Liver (tissue), 9 donors: ENCODE results near the gene CBLC. TPM values are rescaled to one million over a fixed set of nuclear protein-coding genes. Genes with fewer than 3 reads are reported as not detected.

Experiments
- DNase-seq: peaks from one replicate; pipeline ENCODE4 v3.0.0-alpha.2; 2017; ENCODE audit warnings: low spot score
- H3K27ac ChIP-seq, 2 donors: one replicate each; pipeline ENCODE4 v1.7.0; 2013; ENCODE audit warnings: inconsistent platforms in 2 of 2, low read length in 2 of 2, control low read depth in 1 of 2, low read depth in 1 of 2, mild to moderate bottlenecking in 1 of 2
- H3K27me3 ChIP-seq, 4 donors: one replicate each; pipeline versions ENCODE4 v1.6.1 to v1.7.0; 2013; ENCODE audit warnings: low read length in 3 of 4, inconsistent platforms in 1 of 4, mild to moderate bottlenecking in 1 of 4, moderate library complexity in 1 of 4; ENCODE audit not compliant: control insufficient read depth in 4 of 4, insufficient read depth in 4 of 4
- H3K36me3 ChIP-seq, 4 donors: one replicate each; pipeline versions ENCODE4 v1.6.1 to v1.7.0; 2013; ENCODE audit warnings: low read length in 3 of 4, mild to moderate bottlenecking in 3 of 4, low read depth in 1 of 4, moderate library complexity in 1 of 4; ENCODE audit not compliant: control insufficient read depth in 4 of 4, insufficient read depth in 3 of 4
- H3K4me1 ChIP-seq, 4 donors: one replicate each; pipeline versions ENCODE4 v1.6.1 to v1.7.0; 2013; ENCODE audit warnings: low read length in 3 of 4, mild to moderate bottlenecking in 3 of 4, moderate library complexity in 1 of 4; ENCODE audit not compliant: control insufficient read depth in 4 of 4, insufficient read depth in 4 of 4
- H3K4me3 ChIP-seq, 3 donors: one replicate each; pipeline versions ENCODE4 v1.6.1 to v1.7.0; 2013; ENCODE audit warnings: low read length in 3 of 3, control low read depth in 1 of 3, low read depth in 1 of 3, mild to moderate bottlenecking in 1 of 3
- H3K9ac ChIP-seq, 2 donors: one replicate each; pipeline ENCODE4 v1.7.0; 2013; ENCODE audit warnings: low read length in 2 of 2, mild to moderate bottlenecking in 2 of 2, moderate library complexity in 2 of 2, control low read depth in 1 of 2, low read depth in 1 of 2
- H3K9me3 ChIP-seq, 4 donors: one replicate each; pipeline versions ENCODE4 v1.6.1 to v1.7.0; 2013; ENCODE audit warnings: low read length in 3 of 4; ENCODE audit not compliant: control insufficient read depth in 4 of 4
- ATF3 ChIP-seq: IDR thresholded peaks from 2 replicates; pipeline ENCODE4 v1.6.1; 2016; ENCODE audit warnings: antibody characterized with exemption
- EGR1 ChIP-seq, 2 donors: IDR thresholded peaks; 2 replicates each; pipeline ENCODE4 v1.6.1; 2016 to 2018; ENCODE audit warnings: antibody characterized with exemption in 2 of 2, low read depth in 2 of 2
- FOXA1 ChIP-seq: IDR thresholded peaks from 2 replicates; pipeline ENCODE4 v1.6.1; 2016; ENCODE audit warnings: antibody characterized with exemption
- FOXA2 ChIP-seq: IDR thresholded peaks from 2 replicates; pipeline ENCODE4 v1.6.1; 2016; ENCODE audit warnings: antibody characterized with exemption
- GABPA ChIP-seq, 2 donors: IDR thresholded peaks in 1 of 2; conservative IDR thresholded peaks in 1 of 2; 2 replicates each; pipeline ENCODE4 v1.6.1; 2016; ENCODE audit warnings: antibody characterized with exemption in 2 of 2, mild to moderate bottlenecking in 1 of 2, moderate library complexity in 1 of 2
- HNF4G ChIP-seq: IDR thresholded peaks from 2 replicates; pipeline ENCODE4 v1.6.1; 2016; ENCODE audit warnings: antibody characterized with exemption
- JUND ChIP-seq, 2 donors: IDR thresholded peaks; 2 replicates each; pipeline ENCODE4 v1.6.1; 2016; ENCODE audit warnings: antibody characterized with exemption in 2 of 2
- MAX ChIP-seq: IDR thresholded peaks from 2 replicates; pipeline ENCODE4 v1.6.1; 2016; ENCODE audit warnings: antibody characterized with exemption
- NR2F2 ChIP-seq: IDR thresholded peaks from 2 replicates; pipeline ENCODE4 v1.6.1; 2016; ENCODE audit warnings: antibody characterized with exemption
- RAD21 ChIP-seq, 2 donors: IDR thresholded peaks; 2 replicates each; pipeline ENCODE4 v1.6.1; 2016; ENCODE audit warnings: antibody characterized with exemption in 2 of 2, mild to moderate bottlenecking in 2 of 2
- REST ChIP-seq: IDR thresholded peaks from 2 replicates; pipeline ENCODE4 v1.6.1; 2016; ENCODE audit warnings: antibody characterized with exemption, mild to moderate bottlenecking
- RXRA ChIP-seq, 2 donors: IDR thresholded peaks; 2 replicates each; pipeline ENCODE4 v1.6.1; 2017 to 2018; ENCODE audit warnings: antibody characterized with exemption in 2 of 2, mild to moderate bottlenecking in 1 of 2
- SP1 ChIP-seq: IDR thresholded peaks from 2 replicates; pipeline ENCODE4 v1.6.1; 2018; ENCODE audit warnings: antibody characterized with exemption, mild to moderate bottlenecking
- TAF1 ChIP-seq: conservative IDR thresholded peaks from 2 replicates; pipeline ENCODE4 v1.6.1; 2016; ENCODE audit warnings: antibody characterized with exemption, mild to moderate bottlenecking
- ZBTB33 ChIP-seq: IDR thresholded peaks from 2 replicates; pipeline ENCODE4 v1.6.1; 2016; ENCODE audit warnings: antibody characterized with exemption
- WGBS: extraction: QIAGEN DNeasy Blood & Tissue Kit; methylation state at CpG from one replicate; pipeline ENCODE4 v1.1.7; 2013; 5-methylcytosine and 5-hydroxymethylcytosine counted together
- polyA plus RNA-seq, 2 donors: library from polyadenylated mRNA; stranded (reverse) in 1 of 2; unstranded in 1 of 2; fragments of 200-250 nt in 1 of 2; fragments of >200 nt in 1 of 2; fragmentation: Nextera tagmentation in 1 of 2; extraction: Ambion mirVana in 1 of 2; gene quantifications; one replicate each; pipeline versions ENCODE4 v1.2.1 to v1.2.3, GENCODE V29; 2013 to 2015
- total RNA-seq, 2 donors: library from RNA; depleted of rRNA; stranded (reverse); fragments of >200 nt; gene quantifications; one replicate each; pipeline ENCODE4 v1.2.3, GENCODE V29; 2014
- donor health status: healthy.
- donor health status: healthy.
- donor health status: healthy.
- donor health status: healthy.
- donor health status: healthy.

Gene CBLC
- total and polyA plus RNA-seq, 4 donors: 2.1 to 14.0 (median 8.8) TPM

GRCh38 chr19:44747739-44748425 is 29.8 kb upstream of the CBLC start:
- WGBS: under 1% methylated on average over 26 of the region's 26 CpGs
- peak overlapping the region; percentile 74 to 93 (median 83) for H3K4me3 ChIP-seq
- H3K9ac ChIP-seq: peak overlapping the region; percentile 64 to 94
- no peak for DNase-seq
- H3K36me3 ChIP-seq: peaks cover 5 to 17% (median 9%) of the 10 kb centered on the region in 4 donors
- no peaks in the 10 kb centered on the region for H3K9me3 ChIP-seq
- H3K27me3 ChIP-seq: no peaks in the 10 kb centered on the region
- peaks cover 20 to 67% (median 44%) of the 10 kb centered on the region in 4 donors for H3K4me1 ChIP-seq
- peak in 1 of 2 donors; percentile 1 for TF ChIP-seq EGR1 (IDR thresholded peaks at IDR 0.05; ENCODE audit: low read depth in 2 of 2)
- TF ChIP-seq TAF1: no peak
- peak in 1 of 2 donors; percentile 21 for TF ChIP-seq RAD21 (IDR thresholded peaks at IDR 0.05)
- TF ChIP-seq NR2F2: no peak
- TF ChIP-seq FOXA1: no peak
- TF ChIP-seq ATF3: no peak
- peak overlapping the region; percentile 94 to 99 for H3K27ac ChIP-seq

GRCh38 chr19:44748426-44749254 is 29.1 kb upstream of the CBLC start, which contains the start of gene BCL3:
Gene BCL3 (plus strand): TSS chr19:44748708. CDS start chr19:44748791, 83 bp downstream.
- peak within 1 kb of the TSS; percentile 94 to 99 for H3K27ac ChIP-seq
- H3K27me3 ChIP-seq: no peaks in the 10 kb centered on the region
- H3K9ac ChIP-seq: peak within 1 kb of the TSS; percentile 98 to 99
- peak within 1 kb of the TSS; percentile 93 to 98 (median 96) for H3K4me3 ChIP-seq
- H3K36me3 ChIP-seq: peaks cover 6 to 17% (median 9%) of the 10 kb centered on the region in 4 donors
- under 1% methylated on average over 88 of the region's 88 CpGs for WGBS
- H3K4me1 ChIP-seq: peaks cover 15 to 63% (median 38%) of the 10 kb centered on the region in 4 donors
- H3K9me3 ChIP-seq: no peaks in the 10 kb centered on the region
- DNase-seq: peak; percentile 53
- TF ChIP-seq NR2F2 (no peak), TAF1 (no peak), ATF3 (no peak), RAD21 (IDR thresholded peaks at IDR 0.05) (no peak), ZBTB33 (no peak), MAX (no peak)

GRCh38 chr19:44749292-44749691 is 28.4 kb upstream of the CBLC start:
- DNase-seq: no peak
- peaks cover 15 to 62% (median 38%) of the 10 kb centered on the region in 4 donors for H3K4me1 ChIP-seq
- H3K4me3 ChIP-seq: peak overlapping the region; percentile 93 to 98 (median 96)
- no peaks in the 10 kb centered on the region for H3K27me3 ChIP-seq
- H3K9me3 ChIP-seq: no peaks in the 10 kb centered on the region
- 3% methylated on average over 1 of the region's 1 CpG for WGBS
- peaks cover 6 to 17% (median 9%) of the 10 kb centered on the region in 4 donors for H3K36me3 ChIP-seq
- peak overlapping the region; percentile 98 to 99 for H3K9ac ChIP-seq
- H3K27ac ChIP-seq: peak overlapping the region; percentile 85 to 94
- no peak for TF ChIP-seq REST
- TF ChIP-seq TAF1: no peak
- TF ChIP-seq NR2F2: no peak
- TF ChIP-seq RAD21 (IDR thresholded peaks at IDR 0.05): no peak
- no peak for TF ChIP-seq EGR1 (IDR thresholded peaks at IDR 0.05; ENCODE audit: low read depth in 2 of 2)
- TF ChIP-seq MAX: no peak
- no peak for TF ChIP-seq HNF4G
- TF ChIP-seq JUND (IDR thresholded peaks at IDR 0.05): no peak
- no peak for TF ChIP-seq ATF3
- TF ChIP-seq GABPA (IDR thresholded peaks at IDR 0.05 in 1 of 2, conservative IDR thresholded peaks at IDR 0.05 in 1 of 2): no peak
- no peak for TF ChIP-seq FOXA1
- TF ChIP-seq RXRA (IDR thresholded peaks at IDR 0.05): no peak
- TF ChIP-seq SP1: no peak
- no peak for TF ChIP-seq FOXA2
